GM12878 (cell line): ENCODE measurements around the gene CSTF1. TPM values are rescaled to one million over a fixed set of nuclear protein-coding genes. Genes with fewer than 3 reads are reported as not detected.

Experiments
- ATAC-seq: fragments of 200-7000 bp; cut with Tn5 transposase; 3 replicates; pipeline ENCODE4 v1.9.1; 2020; ENCODE audit warnings: mild to moderate bottlenecking, moderate library complexity
- BruUV-seq: library from RNA; stranded (reverse); fragments of 400-500 nt; replicated peaks from 2 replicates; lab custom pipeline; 2021; lab: Mats Ljungman, UMichigan
- CTCF ChIA-PET: fragments of 300-600 bp; sonication (Branson Sonifier 250); formaldehyde crosslinking; extraction: SDS; loops from one replicate; lab custom pipeline; 2021; ENCODE audit warnings: inconsistent platforms; lab: Yijun Ruan, JAX
- POLR2A ChIA-PET: fragments of 350-600 bp; formaldehyde crosslinking; extraction: SDS; loops from one replicate; lab custom pipeline; 2021; ENCODE audit warnings: inconsistent platforms; lab: Charles Lee
- RAD21 ChIA-PET: fragments of 300-600 bp; sonication (Branson Sonifier 250); formaldehyde crosslinking; loops from one replicate; lab custom pipeline; 2023; ENCODE audit warnings: antibody characterized with exemption; ENCODE audit not compliant: unreplicated experiment; lab: Charles Lee
- SMC1A ChIA-PET: fragments of 300-600 bp; sonication (Branson Sonifier 250); formaldehyde crosslinking; loops from one replicate; lab custom pipeline; 2023; ENCODE audit not compliant: unreplicated experiment, uncharacterized antibody; lab: Charles Lee
- DNase-seq: peaks from one replicate; pipeline ENCODE4 v3.0.0-alpha.2; 2011; ENCODE audit warnings: low read depth, low spot score
- FAIRE-seq: peaks from 3 replicates; lab custom pipeline; 2011; peaks lifted over from hg19 to GRCh38; lab: Jason Lieb, UNC
- H2AFZ ChIP-seq: 2 replicates; pipeline ENCODE4 v1.6.0; 2011; ENCODE audit warnings: low read depth, low read length, control low read depth; ENCODE audit not compliant: control insufficient read depth
- H3K27ac ChIP-seq: 2 replicates; pipeline ENCODE4 v1.5.1; 2011; ENCODE audit warnings: control low read depth; ENCODE audit not compliant: control insufficient read depth, insufficient read depth
- H3K27me3 ChIP-seq, 2 experiments: replicated peaks in 1 of 2; 2 replicates each; pipeline versions ENCODE4 v1.6.0 to v1.6.1; 2011; ENCODE audit warnings: low read length in 1 of 2; ENCODE audit not compliant: control insufficient read depth in 2 of 2, insufficient read depth in 2 of 2
- H3K36me3 ChIP-seq, 2 experiments: 2 replicates each; pipeline ENCODE4 v1.5.1; 2011; ENCODE audit warnings: low read length in 1 of 2; ENCODE audit not compliant: control insufficient read depth in 2 of 2, insufficient read depth in 2 of 2
- H3K4me1 ChIP-seq: 2 replicates; pipeline ENCODE4 v1.6.1; 2011; ENCODE audit warnings: mild to moderate bottlenecking, low read length, moderate library complexity, mixed read lengths; ENCODE audit not compliant: control insufficient read depth, insufficient read depth
- H3K4me2 ChIP-seq: 2 replicates; pipeline ENCODE4 v1.6.0; 2011; ENCODE audit warnings: control low read depth; ENCODE audit not compliant: control insufficient read depth, insufficient read depth
- H3K4me3 ChIP-seq: fragments of 200-600 bp; sonication (generic); 2 replicates; pipeline ENCODE4 v1.5.1; 2016
- H3K79me2 ChIP-seq: 2 replicates; pipeline ENCODE4 v1.6.0; 2011; ENCODE audit warnings: low read length; ENCODE audit not compliant: control insufficient read depth, insufficient read depth
- H3K9ac ChIP-seq: 2 replicates; pipeline ENCODE4 v1.8.0; 2011; ENCODE audit warnings: low read length, control low read depth, mixed read lengths; ENCODE audit not compliant: control insufficient read depth, insufficient read depth
- H3K9me3 ChIP-seq: replicated peaks from 3 replicates; pipeline ENCODE4 v1.5.1; 2011; ENCODE audit warnings: mild to moderate bottlenecking, low read length; ENCODE audit not compliant: control insufficient read depth, insufficient read depth
- H4K20me1 ChIP-seq: 2 replicates; pipeline ENCODE4 v1.6.0; 2011; ENCODE audit not compliant: control insufficient read depth, insufficient read depth
- CREM ChIP-seq: IDR thresholded peaks from 2 replicates; pipeline ENCODE4 v1.6.1; 2014; ENCODE audit warnings: antibody characterized with exemption, low read depth
- FOXK2 ChIP-seq: fragments of 450-650 bp; IDR thresholded peaks from 2 replicates; pipeline ENCODE4 v1.6.1; 2017; ENCODE audit warnings: mild to moderate bottlenecking, moderate library complexity
- MEF2B ChIP-seq: fragments of 450-650 bp; IDR thresholded peaks from 2 replicates; pipeline ENCODE4 v1.6.1; 2018; ENCODE audit warnings: mild to moderate bottlenecking, moderate library complexity; ENCODE audit not compliant: partially characterized antibody, poor library complexity, severe bottlenecking
- POLR2AphosphoS2 ChIP-seq: IDR thresholded peaks from 2 replicates; pipeline ENCODE4 v1.6.1; 2011; ENCODE audit warnings: low read depth, mild to moderate bottlenecking, low read length, improper control_type of control experiment, moderate library complexity
- RB1 ChIP-seq: fragments of 450-650 bp; formaldehyde crosslinking; IDR thresholded peaks from 2 replicates; pipeline ENCODE4 v1.6.1; 2017; ENCODE audit warnings: mild to moderate bottlenecking, borderline replicate concordance
- SIN3A ChIP-seq: IDR thresholded peaks from 2 replicates; pipeline ENCODE4 v1.6.1; 2012; ENCODE audit warnings: low read depth, low read length, improper control_type of control experiment
- STAT1 ChIP-seq: fragments of 450-650 bp; conservative IDR thresholded peaks from 2 replicates; pipeline ENCODE4 v1.6.1; 2014; ENCODE audit warnings: antibody characterized with exemption, mild to moderate bottlenecking
- ZBED1 ChIP-seq: IDR thresholded peaks from 2 replicates; pipeline ENCODE4 v1.6.1; 2016; ENCODE audit warnings: borderline replicate concordance
- WGBS: methylation state at CpG from one replicate; pipeline ENCODE4 v1.1.6; 2016; ENCODE audit warnings: low lambda C conversion rate; ENCODE audit not compliant: insufficient replicate concordance, insufficient coverage; ENCODE audit errors: missing lambda C conversion rate; 5-methylcytosine and 5-hydroxymethylcytosine counted together
- in situ Hi-C: fragments of 300-500 bp; cut with MboI; formaldehyde crosslinking; loops from 9 replicates; pipeline ENCODE4 v1.14.3; 2018; ENCODE audit warnings: mixed read lengths
- intact Hi-C: fragments of 100-400 bp; cut with micrococcal nuclease; formaldehyde crosslinking; loops from one replicate; pipeline ENCODE4 v1.14.2; 2022; ENCODE audit not compliant: unreplicated experiment
- polyA plus RNA-seq, 11 experiments: library from polyadenylated mRNA; depleted of rRNA in 4 of 11; unstranded in 6 of 11; stranded (reverse) in 5 of 11; fragments of >200 nt; fragmentation: Nextera tagmentation in 4 of 11; fragmentation: Illumina TruSeq in 1 of 11; extraction: Ambion mirVana in 4 of 11; extraction: Trizol in 1 of 11; gene quantifications; 1 replicate in 1 of 11; 2 replicates in 10 of 11; pipeline versions ENCODE4 v1.2.1 to v1.2.3, GENCODE V29; 2011 to 2016; ENCODE audit warnings: inconsistent platforms in 2 of 11, missing spikeins in 2 of 11, low read depth in 1 of 11
- total RNA-seq, 4 experiments: library from RNA; depleted of rRNA in 3 of 4; stranded (reverse); fragments of >200 nt in 3 of 4; fragmentation: Illumina TruSeq in 1 of 4; extraction: Trizol in 1 of 4; gene quantifications; 2 replicates each; pipeline versions ENCODE4 v1.2.1 to v1.2.3, GENCODE V29; 2013 to 2021
- TF ChIP-seq, protein P1 (sequence below): IDR thresholded peaks from 2 replicates; pipeline ENCODE4 v1.6.1; 2012; ENCODE audit warnings: improper control_type of control experiment, low read depth, low read length; ENCODE audit not compliant: insufficient replicate concordance
- TF ChIP-seq, protein P2 (sequence below): fragments of 150-350 bp; IDR thresholded peaks from 2 replicates; pipeline ENCODE4 v1.6.1; 2014; ENCODE audit warnings: mild to moderate bottlenecking, low read depth, low read length

Gene CSTF1
- total and polyA plus RNA-seq, 10 of the 15 experiments (the other 5 are each of a cell fraction or from before 2014, with no cell fraction given), result 41.8 to 89.1 (median 50.1) TPM

DNA sequence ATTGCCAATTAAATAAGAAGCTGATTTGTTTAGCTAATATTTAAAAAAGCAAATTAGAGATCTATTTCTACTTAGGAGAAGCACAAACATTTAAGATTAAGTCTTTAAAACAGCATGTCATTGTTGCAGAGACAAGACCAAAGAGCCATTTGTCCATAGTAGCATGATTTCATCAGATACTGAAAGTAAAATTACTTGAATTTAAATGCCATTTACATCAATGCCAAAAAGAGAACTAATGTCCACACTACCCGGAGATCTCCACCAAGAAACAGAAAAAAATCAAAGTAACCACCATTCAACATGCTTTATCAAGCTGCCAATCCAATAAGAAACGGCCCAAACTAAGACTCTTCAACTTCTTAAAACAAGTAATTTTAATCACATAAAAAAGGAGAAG is 16.1 kb upstream of the CSTF1 start:
- Histone ChIP-seq H3K4me2 (no peak overlapping the region), H3K9me3 (no peaks in the 10 kb centered on the region), H4K20me1 (no peaks in the 10 kb centered on the region), H3K27ac (no peak overlapping the region), H3K4me1 (no peaks in the 10 kb centered on the region; the same call in 1 of the 2 replicates), H3K79me2 (peaks cover 9% of the 10 kb centered on the region), H2AFZ (no peak overlapping the region; the same call in 1 of the 2 replicates), H3K27me3 (no peaks in the 10 kb centered on the region), H3K36me3 (peaks cover 9 to 44% of the 10 kb centered on the region in 2 experiments), H3K4me3 (no peak overlapping the region), H3K9ac (no peak overlapping the region)
- TF ChIP-seq ZBED1 (no peak), MEF2B (no peak), CREM (no peak), FOXK2 (no peak), POLR2AphosphoS2 (no peak), STAT1 (no peak), SIN3A (no peak), RB1 (no peak)
- TF ChIP-seq, protein P1, sequence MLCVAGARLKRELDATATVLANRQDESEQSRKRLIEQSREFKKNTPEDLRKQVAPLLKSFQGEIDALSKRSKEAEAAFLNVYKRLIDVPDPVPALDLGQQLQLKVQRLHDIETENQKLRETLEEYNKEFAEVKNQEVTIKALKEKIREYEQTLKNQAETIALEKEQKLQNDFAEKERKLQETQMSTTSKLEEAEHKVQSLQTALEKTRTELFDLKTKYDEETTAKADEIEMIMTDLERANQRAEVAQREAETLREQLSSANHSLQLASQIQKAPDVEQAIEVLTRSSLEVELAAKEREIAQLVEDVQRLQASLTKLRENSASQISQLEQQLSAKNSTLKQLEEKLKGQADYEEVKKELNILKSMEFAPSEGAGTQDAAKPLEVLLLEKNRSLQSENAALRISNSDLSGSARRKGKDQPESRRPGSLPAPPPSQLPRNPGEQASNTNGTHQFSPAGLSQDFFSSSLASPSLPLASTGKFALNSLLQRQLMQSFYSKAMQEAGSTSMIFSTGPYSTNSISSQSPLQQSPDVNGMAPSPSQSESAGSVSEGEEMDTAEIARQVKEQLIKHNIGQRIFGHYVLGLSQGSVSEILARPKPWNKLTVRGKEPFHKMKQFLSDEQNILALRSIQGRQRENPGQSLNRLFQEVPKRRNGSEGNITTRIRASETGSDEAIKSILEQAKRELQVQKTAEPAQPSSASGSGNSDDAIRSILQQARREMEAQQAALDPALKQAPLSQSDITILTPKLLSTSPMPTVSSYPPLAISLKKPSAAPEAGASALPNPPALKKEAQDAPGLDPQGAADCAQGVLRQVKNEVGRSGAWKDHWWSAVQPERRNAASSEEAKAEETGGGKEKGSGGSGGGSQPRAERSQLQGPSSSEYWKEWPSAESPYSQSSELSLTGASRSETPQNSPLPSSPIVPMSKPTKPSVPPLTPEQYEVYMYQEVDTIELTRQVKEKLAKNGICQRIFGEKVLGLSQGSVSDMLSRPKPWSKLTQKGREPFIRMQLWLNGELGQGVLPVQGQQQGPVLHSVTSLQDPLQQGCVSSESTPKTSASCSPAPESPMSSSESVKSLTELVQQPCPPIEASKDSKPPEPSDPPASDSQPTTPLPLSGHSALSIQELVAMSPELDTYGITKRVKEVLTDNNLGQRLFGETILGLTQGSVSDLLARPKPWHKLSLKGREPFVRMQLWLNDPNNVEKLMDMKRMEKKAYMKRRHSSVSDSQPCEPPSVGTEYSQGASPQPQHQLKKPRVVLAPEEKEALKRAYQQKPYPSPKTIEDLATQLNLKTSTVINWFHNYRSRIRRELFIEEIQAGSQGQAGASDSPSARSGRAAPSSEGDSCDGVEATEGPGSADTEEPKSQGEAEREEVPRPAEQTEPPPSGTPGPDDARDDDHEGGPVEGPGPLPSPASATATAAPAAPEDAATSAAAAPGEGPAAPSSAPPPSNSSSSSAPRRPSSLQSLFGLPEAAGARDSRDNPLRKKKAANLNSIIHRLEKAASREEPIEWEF, result no peak
- TF ChIP-seq, protein P2, sequence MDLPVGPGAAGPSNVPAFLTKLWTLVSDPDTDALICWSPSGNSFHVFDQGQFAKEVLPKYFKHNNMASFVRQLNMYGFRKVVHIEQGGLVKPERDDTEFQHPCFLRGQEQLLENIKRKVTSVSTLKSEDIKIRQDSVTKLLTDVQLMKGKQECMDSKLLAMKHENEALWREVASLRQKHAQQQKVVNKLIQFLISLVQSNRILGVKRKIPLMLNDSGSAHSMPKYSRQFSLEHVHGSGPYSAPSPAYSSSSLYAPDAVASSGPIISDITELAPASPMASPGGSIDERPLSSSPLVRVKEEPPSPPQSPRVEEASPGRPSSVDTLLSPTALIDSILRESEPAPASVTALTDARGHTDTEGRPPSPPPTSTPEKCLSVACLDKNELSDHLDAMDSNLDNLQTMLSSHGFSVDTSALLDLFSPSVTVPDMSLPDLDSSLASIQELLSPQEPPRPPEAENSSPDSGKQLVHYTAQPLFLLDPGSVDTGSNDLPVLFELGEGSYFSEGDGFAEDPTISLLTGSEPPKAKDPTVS, result no peak
- POLR2A ChIA-PET, result interaction anchor here (0.5 to 1.4 kb wide), 2 partner anchors 16 to 211 kb away, joined by 3 to 5 read pairs; partner anchors contain the start of genes AURKA and CSTF1
- ATAC-seq, result no peak
- CTCF ChIA-PET, result interaction anchor here (1.7 kb wide), 1 partner anchor 24 kb away, joined by 4 read pairs; no protein-coding TSS in a partner anchor
- SMC1A ChIA-PET, result interaction anchor here (0.6 to 2.1 kb wide), 6 partner anchors 9 to 1052 kb away, joined by 3 to 10 read pairs (median 4); partner anchors contain the start of gene AURKA
- FAIRE-seq, result no peak
- no TSS peak for BruUV-seq
- intact Hi-C loops, result no loop called here
- 63% methylated on average over 2 of the region's 2 CpGs for WGBS
- in situ Hi-C loops, result no loop called here
- RAD21 ChIA-PET, result no interaction called here
- no peak for DNase-seq
